SK-N-SH (cell line): ENCODE measurements around the gene TMEM72. TPM values are rescaled to one million over a fixed set of nuclear protein-coding genes. Genes with fewer than 3 reads are reported as not detected.

Source experiments
- CTCF ChIA-PET: fragments of 300-600, 350-600 bp; formaldehyde crosslinking; extraction: SDS; loops from one replicate; lab custom pipeline; 2021; lab: Yijun Ruan, JAX
- POLR2A ChIA-PET: fragments of 350-600 bp; sonication (Branson Sonifier 250); formaldehyde crosslinking; extraction: SDS; loops from one replicate; lab custom pipeline; 2020; ENCODE audit warnings: antibody characterized with exemption, inconsistent platforms; lab: Yijun Ruan, JAX
- DNase-seq: peaks from one replicate; pipeline ENCODE4 v3.0.0; 2012
- H2AFZ ChIP-seq: fragments of 200-600 bp; sonication (generic); 2 replicates; pipeline ENCODE4 v1.8.1; 2016; ENCODE audit warnings: antibody characterized with exemption, mild to moderate bottlenecking, low read depth
- H3F3A ChIP-seq: fragments of 200-600 bp; sonication (generic); replicated peaks from 2 replicates; pipeline ENCODE3; 2016; ENCODE audit warnings: antibody characterized with exemption, mild to moderate bottlenecking; ENCODE audit not compliant: insufficient read depth
- H3K27ac ChIP-seq, 2 experiments: fragments of 200-500 bp in 1 of 2; fragments of 200-600 bp in 1 of 2; sonication (Bioruptor generic) in 1 of 2; sonication (generic), shearing (Covaris generic) in 1 of 2; 2 replicates each; pipeline versions ENCODE4 v1.5.1 to v1.6.1; 2014 to 2016; ENCODE audit warnings: low read depth in 2 of 2, inconsistent platforms in 1 of 2, low read length in 1 of 2, mild to moderate bottlenecking in 1 of 2, mixed read lengths in 1 of 2
- H3K27me3 ChIP-seq: fragments of 200-600 bp; sonication (generic), shearing (Covaris generic); 2 replicates; pipeline ENCODE4 v1.6.1; 2016; ENCODE audit warnings: mixed run types; ENCODE audit not compliant: insufficient read depth
- H3K36me3 ChIP-seq, 2 experiments: fragments of 200-500 bp in 1 of 2; fragments of 200-600 bp in 1 of 2; sonication (Bioruptor generic) in 1 of 2; sonication (generic) in 1 of 2; replicated peaks in 1 of 2; 2 replicates each; pipeline versions ENCODE3 to v1.5.1; 2014 to 2016; ENCODE audit warnings: low read length in 1 of 2, mild to moderate bottlenecking in 1 of 2; ENCODE audit not compliant: insufficient read depth in 2 of 2, control insufficient read depth in 1 of 2
- H3K4me1 ChIP-seq, 2 experiments: fragments of 200-500 bp in 1 of 2; fragments of 200-600 bp in 1 of 2; sonication (Bioruptor generic) in 1 of 2; sonication (generic), shearing (Covaris generic) in 1 of 2; 2 replicates each; pipeline versions ENCODE4 v1.5.1 to v1.6.1; 2014 to 2016; ENCODE audit warnings: low read depth in 1 of 2, low read length in 1 of 2, mixed run types in 1 of 2; ENCODE audit not compliant: insufficient read depth in 2 of 2, control insufficient read depth in 1 of 2
- H3K4me2 ChIP-seq: fragments of 200-600 bp; sonication (generic), shearing (Covaris generic); 2 replicates; pipeline ENCODE4 v1.6.1; 2017; ENCODE audit warnings: mixed run types
- H3K4me3 ChIP-seq, 2 experiments: fragments of 200-500 bp in 1 of 2; fragments of 200-600 bp in 1 of 2; sonication (Bioruptor generic) in 1 of 2; sonication (generic), shearing (Covaris generic) in 1 of 2; 2 replicates each; pipeline versions ENCODE4 v1.5.1 to v1.8.1; 2014 to 2016; ENCODE audit warnings: low read depth in 2 of 2, inconsistent platforms in 1 of 2, low read length in 1 of 2, mild to moderate bottlenecking in 1 of 2, mixed read lengths in 1 of 2, moderate library complexity in 1 of 2
- H3K79me2 ChIP-seq: fragments of 200-600 bp; sonication (generic); 2 replicates; pipeline ENCODE4 v1.8.1; 2017; ENCODE audit warnings: mild to moderate bottlenecking; ENCODE audit not compliant: insufficient read depth
- H3K9ac ChIP-seq: fragments of 200-600 bp; sonication (generic); 2 replicates; pipeline ENCODE4 v1.6.1; 2017; ENCODE audit warnings: mixed run types
- H3K9me2 ChIP-seq: fragments of 200-600 bp; sonication (generic); 2 replicates; pipeline ENCODE4 v1.6.1; 2017; ENCODE audit warnings: mixed run types
- H3K9me3 ChIP-seq: fragments of 200-600 bp; sonication (generic); 2 replicates; pipeline ENCODE4 v1.6.1; 2017; ENCODE audit warnings: mixed run types, mild to moderate bottlenecking, moderate library complexity
- H4K20me1 ChIP-seq: fragments of 200-600 bp; sonication (generic); 2 replicates; pipeline ENCODE4 v1.6.1; 2017; ENCODE audit warnings: mild to moderate bottlenecking, mixed run types; ENCODE audit not compliant: insufficient read depth
- ELF1 ChIP-seq: IDR thresholded peaks from 2 replicates; pipeline ENCODE4 v1.4.0; 2012
- GABPA ChIP-seq: IDR thresholded peaks from 2 replicates; pipeline ENCODE4 v1.4.0; 2012; ENCODE audit warnings: low read depth, mild to moderate bottlenecking
- JUND ChIP-seq: IDR thresholded peaks from 2 replicates; pipeline ENCODE4 v1.4.0; 2012
- MAX ChIP-seq: IDR thresholded peaks from 2 replicates; pipeline ENCODE4 v1.4.0; 2012; ENCODE audit warnings: low read depth
- MEF2A ChIP-seq: IDR thresholded peaks from 2 replicates; pipeline ENCODE4 v1.4.0; 2012; ENCODE audit warnings: low read depth, borderline replicate concordance
- RFX5 ChIP-seq: IDR thresholded peaks from 2 replicates; pipeline ENCODE4 v1.6.1; 2012; ENCODE audit warnings: mild to moderate bottlenecking, improper control_type of control experiment, low read length
- RXRA ChIP-seq: IDR thresholded peaks from 2 replicates; pipeline ENCODE4 v1.4.0; 2012; ENCODE audit warnings: low read depth, mild to moderate bottlenecking, borderline replicate concordance
- SIN3A ChIP-seq: IDR thresholded peaks from 2 replicates; pipeline ENCODE4 v1.6.1; 2012; ENCODE audit warnings: low read depth, mild to moderate bottlenecking, low read length, moderate library complexity, borderline replicate concordance
- TAF1 ChIP-seq: IDR thresholded peaks from 2 replicates; pipeline ENCODE4 v1.6.1; 2012; ENCODE audit warnings: low read depth, mild to moderate bottlenecking, low read length, moderate library complexity, borderline replicate concordance
- TEAD4 ChIP-seq: IDR thresholded peaks from 2 replicates; pipeline ENCODE4 v1.4.0; 2012; ENCODE audit warnings: mild to moderate bottlenecking, borderline replicate concordance; ENCODE audit not compliant: insufficient read depth
- USF2 ChIP-seq: fragments of 150-350 bp; IDR thresholded peaks from 2 replicates; pipeline ENCODE4 v1.6.1; 2017; ENCODE audit warnings: antibody characterized with exemption, low read length, low read depth, borderline replicate concordance
- YY1 ChIP-seq: IDR thresholded peaks from 2 replicates; pipeline ENCODE4 v1.4.0; 2012; ENCODE audit warnings: low read depth, mild to moderate bottlenecking
- WGBS: methylation state at CpG from one replicate; pipeline ENCODE4 v1.1.6; 2017; ENCODE audit warnings: low lambda C conversion rate; 5-methylcytosine and 5-hydroxymethylcytosine counted together
- polyA plus RNA-seq, 3 experiments: library from polyadenylated mRNA; depleted of rRNA; stranded (reverse); fragments of >200 nt; gene quantifications; 2 replicates each; pipeline ENCODE4 v1.2.3, GENCODE V29; 2012
- TF ChIP-seq, protein P1 (sequence below): IDR thresholded peaks from 2 replicates; pipeline ENCODE4 v1.4.0; 2012; ENCODE audit warnings: low read depth, borderline replicate concordance
- TF ChIP-seq, protein P2 (sequence below): fragments of 200-600 bp; sonication (generic); IDR thresholded peaks from 2 replicates; pipeline ENCODE4 v1.6.1; 2017; ENCODE audit warnings: antibody characterized with exemption, mild to moderate bottlenecking, moderate library complexity

TMEM72 gene
- polyA plus RNA-seq, 1 of the 3 experiments (the other 2 are of a cell fraction), result not detected

DNA sequence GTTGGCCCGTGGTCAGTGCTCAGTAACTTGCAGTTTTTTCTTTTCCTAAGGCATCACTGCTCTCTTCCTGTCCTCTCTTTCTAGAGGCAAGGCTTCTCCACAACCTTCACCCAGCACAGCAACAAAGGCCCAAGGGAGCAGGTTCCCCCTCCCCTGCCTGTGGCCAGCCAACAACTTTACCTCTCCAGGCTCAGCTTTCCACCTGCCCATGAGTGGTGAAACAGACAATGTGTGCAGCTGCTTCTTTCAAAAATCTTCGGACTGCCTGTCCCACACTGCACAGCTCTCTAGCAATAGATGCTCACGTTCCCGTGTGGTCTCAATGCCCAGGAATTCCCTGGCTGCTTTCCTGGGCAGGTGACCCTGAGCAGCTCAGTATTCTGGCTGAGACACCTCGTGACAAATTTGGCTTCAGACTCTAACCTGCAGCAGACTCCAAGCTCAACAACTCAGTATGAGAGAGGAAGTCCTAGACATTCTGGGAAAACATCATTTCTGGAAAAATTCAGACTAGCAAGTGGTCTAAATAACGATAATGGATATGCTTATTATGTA lies 28.9 kb upstream of the TMEM72 start:
- Histone ChIP-seq H3K9me3 (no peaks in the 10 kb centered on the region), H3K4me1 (peaks cover 0 to 10% of the 10 kb centered on the region in 2 experiments; a peak in 1 of 4 replicates)
- no peak for DNase-seq
- CTCF ChIA-PET, result interaction anchor here (1.3 to 4.8 kb wide), 3 partner anchors 17 to 51 kb away, joined by 3 to 32 read pairs (median 5); no protein-coding TSS in a partner anchor
- TF ChIP-seq ELF1 (no peak), JUND (no peak), MAX (no peak), RFX5 (no peak), TAF1 (no peak)
- TF ChIP-seq, all 33 proteins: peak for 0
- no peak overlapping the region for H3K4me3 ChIP-seq
- no peaks in the 10 kb centered on the region for H3K9me2 ChIP-seq
- POLR2A ChIA-PET, result no interaction called here
- peaks cover 32% of the 10 kb centered on the region for H3K27me3 ChIP-seq
- H3K36me3 ChIP-seq, result no peaks in the 10 kb centered on the region
- H2AFZ ChIP-seq, result no peak overlapping the region
- H3K9ac ChIP-seq, result no peak overlapping the region
- H3K4me2 ChIP-seq, result no peak overlapping the region
- H3K27ac ChIP-seq, result no peak overlapping the region
- no peaks in the 10 kb centered on the region for H4K20me1 ChIP-seq
- H3K79me2 ChIP-seq, result no peaks in the 10 kb centered on the region
- H3F3A ChIP-seq, result no peaks in the 10 kb centered on the region
- 2% methylated on average over 4 of the region's 6 CpGs for WGBS

DNA sequence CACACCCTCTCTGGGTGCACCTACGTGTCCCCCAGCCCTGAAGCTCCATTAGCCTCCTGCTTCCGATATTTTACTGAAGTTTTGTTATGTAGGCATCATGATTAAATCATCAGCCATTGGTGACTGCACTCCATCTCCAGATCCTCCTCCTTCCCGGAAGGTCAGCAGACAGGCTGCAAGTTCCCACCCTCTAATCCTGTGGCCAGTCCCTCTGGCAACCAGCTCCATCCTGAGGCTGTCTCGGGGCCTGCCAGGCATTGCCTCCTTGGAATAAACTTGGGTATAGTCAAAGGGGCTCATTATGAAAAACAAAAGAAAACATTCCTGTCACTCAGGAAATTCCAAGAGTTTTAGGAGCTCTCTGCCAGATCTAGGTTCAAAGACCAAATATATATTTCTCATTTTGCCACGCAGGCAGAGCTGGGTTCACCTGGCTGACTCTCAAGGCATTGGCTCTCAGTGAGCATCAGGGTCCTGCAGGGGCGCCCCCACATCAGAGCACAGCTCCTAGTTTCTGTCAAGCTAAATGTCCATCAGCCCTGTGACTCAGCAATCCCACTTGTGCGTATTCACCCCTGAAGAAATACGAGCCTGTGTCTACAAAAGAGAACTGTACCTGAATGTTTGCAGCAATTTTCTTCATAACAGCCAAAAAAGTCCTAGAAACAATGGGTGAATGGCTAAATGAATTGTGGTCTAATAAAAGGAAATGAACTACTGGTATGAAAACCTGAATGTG lies 27.4 kb upstream of the TMEM72 start:
- H3K9me3 ChIP-seq, result no peaks in the 10 kb centered on the region
- WGBS, result 12% methylated on average over 8 of the region's 8 CpGs
- TF ChIP-seq SIN3A (no peak), TEAD4 (no peak), MAX (no peak), MEF2A (no peak), GABPA (no peak), JUND (no peak), YY1 (no peak), USF2 (no peak), RXRA (no peak)
- TF ChIP-seq, protein P1, sequence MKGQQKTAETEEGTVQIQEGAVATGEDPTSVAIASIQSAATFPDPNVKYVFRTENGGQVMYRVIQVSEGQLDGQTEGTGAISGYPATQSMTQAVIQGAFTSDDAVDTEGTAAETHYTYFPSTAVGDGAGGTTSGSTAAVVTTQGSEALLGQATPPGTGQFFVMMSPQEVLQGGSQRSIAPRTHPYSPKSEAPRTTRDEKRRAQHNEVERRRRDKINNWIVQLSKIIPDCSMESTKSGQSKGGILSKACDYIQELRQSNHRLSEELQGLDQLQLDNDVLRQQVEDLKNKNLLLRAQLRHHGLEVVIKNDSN, result no peak
- TF ChIP-seq, protein P2, sequence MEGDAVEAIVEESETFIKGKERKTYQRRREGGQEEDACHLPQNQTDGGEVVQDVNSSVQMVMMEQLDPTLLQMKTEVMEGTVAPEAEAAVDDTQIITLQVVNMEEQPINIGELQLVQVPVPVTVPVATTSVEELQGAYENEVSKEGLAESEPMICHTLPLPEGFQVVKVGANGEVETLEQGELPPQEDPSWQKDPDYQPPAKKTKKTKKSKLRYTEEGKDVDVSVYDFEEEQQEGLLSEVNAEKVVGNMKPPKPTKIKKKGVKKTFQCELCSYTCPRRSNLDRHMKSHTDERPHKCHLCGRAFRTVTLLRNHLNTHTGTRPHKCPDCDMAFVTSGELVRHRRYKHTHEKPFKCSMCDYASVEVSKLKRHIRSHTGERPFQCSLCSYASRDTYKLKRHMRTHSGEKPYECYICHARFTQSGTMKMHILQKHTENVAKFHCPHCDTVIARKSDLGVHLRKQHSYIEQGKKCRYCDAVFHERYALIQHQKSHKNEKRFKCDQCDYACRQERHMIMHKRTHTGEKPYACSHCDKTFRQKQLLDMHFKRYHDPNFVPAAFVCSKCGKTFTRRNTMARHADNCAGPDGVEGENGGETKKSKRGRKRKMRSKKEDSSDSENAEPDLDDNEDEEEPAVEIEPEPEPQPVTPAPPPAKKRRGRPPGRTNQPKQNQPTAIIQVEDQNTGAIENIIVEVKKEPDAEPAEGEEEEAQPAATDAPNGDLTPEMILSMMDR, result no peak
- H3K36me3 ChIP-seq, result no peaks in the 10 kb centered on the region
- H3K9ac ChIP-seq, result no peak overlapping the region
- no peak overlapping the region for H3K27ac ChIP-seq
- no peak overlapping the region for H2AFZ ChIP-seq
- no peak for DNase-seq
- H3K4me3 ChIP-seq, result no peak overlapping the region
- no peaks in the 10 kb centered on the region for H3K9me2 ChIP-seq
- no peak overlapping the region for H3K4me2 ChIP-seq
- no peaks in the 10 kb centered on the region for H3K79me2 ChIP-seq
- peaks cover 37% of the 10 kb centered on the region for H3K27me3 ChIP-seq
- ChIA-PET POLR2A (no interaction called here), CTCF (interaction anchor here (0.9 kb wide), 1 partner anchor 18 kb away, joined by 3 read pairs; no protein-coding TSS in a partner anchor)
- H3F3A ChIP-seq, result no peaks in the 10 kb centered on the region
- peaks cover 0 to 7% of the 10 kb centered on the region in 2 experiments; a peak in 1 of 4 replicates for H3K4me1 ChIP-seq
- H4K20me1 ChIP-seq, result no peaks in the 10 kb centered on the region
